DOHH2 (cell line): Measurements from ENCODE around the gene MAPRE3.

Experiments
- CTCF ChIP-seq: fragments of 200-600 bp; sonication (generic); IDR thresholded peaks from one replicate; pipeline ENCODE4 v1.5.1; 2014; ENCODE audit warnings: antibody characterized with exemption, mild to moderate bottlenecking, low read depth, low read length; ENCODE audit not compliant: poor library complexity, severe bottlenecking
- EZH2phosphoT487 ChIP-seq: fragments of 200-600 bp; sonication (generic); IDR thresholded peaks from 2 replicates; pipeline ENCODE4 v1.6.1; 2017; ENCODE audit warnings: borderline replicate concordance, mild to moderate bottlenecking, antibody characterized with exemption, low read length, moderate library complexity, mixed read lengths

- no peak for TF ChIP-seq CTCF
- no peak for TF ChIP-seq EZH2phosphoT487
These were observed 36.8 kb upstream of the MAPRE3 start for GRCh38 chr2:26933431-26934334.
